ENCODE results near the gene RBM4. TPM values are rescaled to one million over a fixed set of nuclear protein-coding genes. Genes with fewer than 3 reads are reported as not detected.

RBM4 gene
- total RNA-seq, 1 donor from 2014 or later, result 60.1 TPM

GRCh38 chr11:66680966-66681645, 42.6 kb downstream of the RBM4 start:
- intact Hi-C loops (cut with DNase I), result no loop called here
- DNase-seq (ENCODE audit: low spot score), result no peak

GRCh38 chr11:66683877-66684276, 45.4 kb downstream of the RBM4 start:
- DNase-seq (ENCODE audit: low spot score), result no peak
- intact Hi-C loops (cut with DNase I), result no loop called here

GRCh38 chr11:66684635-66685034, 46.1 kb downstream of the RBM4 start:
- DNase-seq (ENCODE audit: low spot score), result peak; percentile 2
- intact Hi-C loops (cut with DNase I), result no loop called here

GRCh38 chr11:66685276-66686099, 47.0 kb downstream of the RBM4 start:
- intact Hi-C loops (cut with DNase I), result no loop called here
- peak; percentile 60 for DNase-seq (ENCODE audit: low spot score)

GRCh38 chr11:66686100-66686785, 47.7 kb downstream of the RBM4 start:
- intact Hi-C loops (cut with DNase I), result no loop called here
- DNase-seq (ENCODE audit: low spot score), result peak; percentile 60

- no peak for DNase-seq (ENCODE audit: low spot score)
- intact Hi-C loops (cut with DNase I), result no loop called here
Measured at GRCh38 chr11:66686801-66687750, 48.6 kb downstream of the RBM4 start.

- intact Hi-C loops (cut with DNase I), result no loop called here
- DNase-seq (ENCODE audit: low spot score), result peak; percentile 43
Measured at GRCh38 chr11:66687831-66688281, 49.4 kb downstream of the RBM4 start.

GRCh38 chr11:66688561-66689534, 50.3 kb downstream of the RBM4 start:
- peak; percentile 71 for DNase-seq (ENCODE audit: low spot score)
- intact Hi-C loops (cut with DNase I), result no loop called here

- intact Hi-C loops (cut with DNase I), result no loop called here
- peak; percentile 57 for DNase-seq (ENCODE audit: low spot score)
Measured at GRCh38 chr11:66689661-66690590, 51.4 kb downstream of the RBM4 start.

GRCh38 chr11:66691311-66691980, 52.9 kb downstream of the RBM4 start:
- DNase-seq (ENCODE audit: low spot score), result no peak
- intact Hi-C loops (cut with DNase I), result no loop called here

GRCh38 chr11:66692446-66692845, 53.9 kb downstream of the RBM4 start:
- DNase-seq (ENCODE audit: low spot score), result no peak
- intact Hi-C loops (cut with DNase I), result no loop called here

GRCh38 chr11:66692871-66693331, 54.4 kb downstream of the RBM4 start:
- no peak for DNase-seq (ENCODE audit: low spot score)
- intact Hi-C loops (cut with DNase I), result no loop called here

- no peak for DNase-seq (ENCODE audit: low spot score)
- intact Hi-C loops (cut with DNase I), result loop anchor here (1.0 kb wide), 1 partner anchor 141 kb away; no protein-coding TSS in a partner anchor
Measured at GRCh38 chr11:66693356-66694055, 55.0 kb downstream of the RBM4 start.

- DNase-seq (ENCODE audit: low spot score), result no peak
- intact Hi-C loops (cut with DNase I), result loop anchor here (1.0 kb wide), 1 partner anchor 140 kb away; no protein-coding TSS in a partner anchor
Measured at GRCh38 chr11:66694056-66694410, 55.5 kb downstream of the RBM4 start.

GRCh38 chr11:66694732-66695207, 56.3 kb downstream of the RBM4 start:
- intact Hi-C loops (cut with DNase I), result loop anchor here (1.0 kb wide), 1 partner anchor 140 kb away; no protein-coding TSS in a partner anchor
- peak; percentile 90 for DNase-seq (ENCODE audit: low spot score)

All from cardiac septum (tissue), 1 donor.